Choroid plexus epithelial cell (primary cell): Measurements from ENCODE around the gene TAAR9.

Source experiments
- DNase-seq: peaks from one replicate; pipeline ENCODE4 v3.0.0-alpha.2; 2010; ENCODE audit warnings: low read depth
- H3K4me3 ChIP-seq: 2 replicates; pipeline ENCODE4 v1.5.1; 2011; ENCODE audit warnings: low read depth, mild to moderate bottlenecking, control low read depth, low read length, moderate library complexity
- CTCF ChIP-seq: conservative IDR thresholded peaks from 2 replicates; pipeline ENCODE4 v1.5.1; 2011; ENCODE audit warnings: low read depth, mild to moderate bottlenecking, control low read depth, inconsistent platforms, low read length, moderate library complexity

TAAR9 gene

GRCh38 chr6:132513831-132514545, 24.1 kb upstream of the TAAR9 start:
- H3K4me3 ChIP-seq = no peak overlapping the region
- DNase-seq = peak; percentile 41
- no peak for TF ChIP-seq CTCF

GRCh38 chr6:132515386-132515785, 22.7 kb upstream of the TAAR9 start:
- H3K4me3 ChIP-seq = no peak overlapping the region
- DNase-seq = no peak
- TF ChIP-seq CTCF = no peak

- no peak for DNase-seq
- H3K4me3 ChIP-seq = no peak overlapping the region
- TF ChIP-seq CTCF = no peak
Measured at GRCh38 chr6:132520953-132521352, 17.1 kb upstream of the TAAR9 start.

GRCh38 chr6:132524646-132525045, 13.4 kb upstream of the TAAR9 start:
- no peak for DNase-seq
- no peak overlapping the region for H3K4me3 ChIP-seq
- no peak for TF ChIP-seq CTCF

GRCh38 chr6:132525866-132526265, 12.2 kb upstream of the TAAR9 start:
- TF ChIP-seq CTCF = no peak
- no peak overlapping the region for H3K4me3 ChIP-seq
- DNase-seq = no peak

- no peak for TF ChIP-seq CTCF
- no peak for DNase-seq
- H3K4me3 ChIP-seq = no peak overlapping the region
Measured at GRCh38 chr6:132526461-132526860, 11.6 kb upstream of the TAAR9 start.

- no peak overlapping the region for H3K4me3 ChIP-seq
- DNase-seq = no peak
- TF ChIP-seq CTCF = no peak
Measured at GRCh38 chr6:132527791-132528190, 10.3 kb upstream of the TAAR9 start.
